Measurements from ENCODE around the gene ALG13.
"Not testable (repeated sequence)": the region's sequence is repeated elsewhere in the genome, so short reads cannot be mapped to it uniquely, and the experiment has no call there.

GRCh38 chrX:111790054-111790453, 109.1 kb downstream of the ALG13 start:
- not testable (repeated sequence) for TF ChIP-seq POLR2A, CTCF (IDR thresholded peaks at IDR 0.05)
